A549 (cell line): ENCODE data around the gene GPR176. TPM values are rescaled to one million over a fixed set of nuclear protein-coding genes. Genes with fewer than 3 reads are reported as not detected.

ENCODE experiments used
- ATAC-seq, 2 experiments: fragments of 200-7000 bp in 1 of 2; fragments of >200 bp in 1 of 2; cut with Nextera tagmentation in 1 of 2; cut with Tn5 transposase in 1 of 2; 3 replicates each; pipeline versions ENCODE4 v1.8.0 to v1.9.1; 2018 to 2020; ENCODE audit warnings: mild to moderate bottlenecking in 1 of 2, moderate library complexity in 1 of 2
- CTCF ChIA-PET: fragments of 300-600 bp; sonication (Branson Sonifier 250); formaldehyde crosslinking; extraction: SDS; loops from one replicate; lab custom pipeline; 2021; ENCODE audit warnings: antibody characterized with exemption, inconsistent platforms; lab: Yijun Ruan, JAX
- POLR2A ChIA-PET: fragments of 350-600 bp; formaldehyde crosslinking; extraction: SDS; loops from one replicate; lab custom pipeline; 2021; ENCODE audit warnings: antibody characterized with exemption, inconsistent platforms; lab: Yijun Ruan, JAX
- DNase-seq, 2 experiments: peaks; one replicate each; pipeline versions ENCODE4 v3.0.0 to v3.0.0-alpha.2; 2011 to 2016; ENCODE audit warnings: low read depth in 1 of 2, low spot score in 1 of 2
- FAIRE-seq: peaks from 2 replicates; lab custom pipeline; 2011; peaks lifted over from hg19 to GRCh38; lab: Jason Lieb, UNC
- H3K27ac ChIP-seq, 2 experiments: fragments of >200 bp; sonication (Bioruptor Twin); formaldehyde crosslinking; 3 replicates each; pipeline ENCODE4 v1.5.1; 2016 to 2017
- H3K4me1 ChIP-seq: fragments of >200 bp; sonication (Bioruptor Twin); formaldehyde crosslinking; 3 replicates; pipeline ENCODE4 v1.6.1; 2016
- H3K4me2 ChIP-seq: fragments of >200 bp; sonication (Bioruptor Twin); formaldehyde crosslinking; 3 replicates; pipeline ENCODE4 v1.6.1; 2016
- H3K4me3 ChIP-seq: fragments of >200 bp; sonication (Bioruptor Twin); formaldehyde crosslinking; 3 replicates; pipeline ENCODE4 v1.5.1; 2016
- H3K9me3 ChIP-seq: fragments of >200 bp; sonication (Bioruptor Twin); formaldehyde crosslinking; 3 replicates; pipeline ENCODE4 v1.6.1; 2016
- CHD2 ChIP-seq: fragments of 150-350 bp; IDR thresholded peaks from 2 replicates; pipeline ENCODE4 v1.6.1; 2014; ENCODE audit warnings: low read length; ENCODE audit not compliant: partially characterized antibody
- EHMT2 ChIP-seq: fragments of 200-600 bp; sonication (generic); IDR thresholded peaks from 2 replicates; pipeline ENCODE4 v1.6.1; 2016; ENCODE audit warnings: antibody characterized with exemption, low read depth, mild to moderate bottlenecking, moderate library complexity
- FOSL2 ChIP-seq, 2 experiments: fragments of 450-650 bp in 1 of 2; fragments of >200 bp in 1 of 2; sonication (Bioruptor Twin) in 1 of 2; formaldehyde crosslinking; IDR thresholded peaks; 2 replicates each; pipeline versions ENCODE4 v1.5.0 to v1.6.1; 2016 to 2020; ENCODE audit warnings: mild to moderate bottlenecking in 1 of 2, moderate library complexity in 1 of 2
- HDAC2 ChIP-seq: fragments of 200-600 bp; sonication (generic); IDR thresholded peaks from 2 replicates; pipeline ENCODE4 v1.6.1; 2016
- JUN ChIP-seq, 2 experiments: fragments of >200 bp; sonication (Bioruptor Twin); formaldehyde crosslinking; IDR thresholded peaks; 2 replicates in 1 of 2; 3 replicates in 1 of 2; pipeline ENCODE4 v1.6.1; 2016 to 2017
- JUNB ChIP-seq: fragments of >200 bp; sonication (Bioruptor Twin); formaldehyde crosslinking; IDR thresholded peaks from 2 replicates; pipeline ENCODE4 v1.6.1; 2016
- MAFK ChIP-seq: fragments of 450-650 bp; IDR thresholded peaks from 2 replicates; pipeline ENCODE4 v1.6.1; 2014; ENCODE audit not compliant: partially characterized antibody
- MAX ChIP-seq: IDR thresholded peaks from 2 replicates; pipeline ENCODE4 v1.6.1; 2012
- NFE2L2 ChIP-seq: fragments of 150-350 bp; conservative IDR thresholded peaks from 2 replicates; pipeline ENCODE4 v1.6.1; 2014; ENCODE audit warnings: low read length
- POLR2A ChIP-seq: IDR thresholded peaks from 2 replicates; pipeline ENCODE4 v1.6.1; 2012; ENCODE audit warnings: mild to moderate bottlenecking, low read length
- RCOR1 ChIP-seq: fragments of 150-350 bp; IDR thresholded peaks from 2 replicates; pipeline ENCODE4 v1.6.1; 2014; ENCODE audit warnings: antibody characterized with exemption, low read length, low read depth
- REST ChIP-seq: fragments of 200-600 bp; sonication (generic); IDR thresholded peaks from 2 replicates; pipeline ENCODE4 v1.6.1; 2016; ENCODE audit warnings: antibody characterized with exemption, mild to moderate bottlenecking, moderate library complexity
- SMC3 ChIP-seq: fragments of >200 bp; sonication (Bioruptor Twin); formaldehyde crosslinking; IDR thresholded peaks from 3 replicates; pipeline ENCODE4 v1.6.1; 2018; ENCODE audit warnings: inconsistent platforms
- USF2 ChIP-seq: fragments of 450-650 bp; IDR thresholded peaks from 2 replicates; pipeline ENCODE4 v1.6.1; 2014; ENCODE audit warnings: antibody characterized with exemption
- ZFP36 ChIP-seq: fragments of 450-650 bp; IDR thresholded peaks from 2 replicates; pipeline ENCODE4 v1.6.1; 2014; ENCODE audit warnings: borderline replicate concordance; ENCODE audit not compliant: partially characterized antibody
- WGBS: methylation state at CpG from one replicate; pipeline ENCODE4 v1.1.6; 2017; ENCODE audit errors: missing lambda C conversion rate; 5-methylcytosine and 5-hydroxymethylcytosine counted together
- polyA plus RNA-seq, 4 experiments: library from polyadenylated mRNA; depleted of rRNA in 3 of 4; stranded (reverse); fragments of >200 nt; fragmentation: RNase III in 1 of 4; extraction: RNeasy Plus Mini Kit Qiagen cat#74134 plus additional on column Dnase treatment in 1 of 4; gene quantifications; 2 replicates in 3 of 4; 3 replicates in 1 of 4; pipeline ENCODE4 v1.2.3, GENCODE V29; 2011 to 2017
- TF ChIP-seq, protein P1 (sequence below): fragments of 250-450 bp; sonication (Bioruptor Pico); IDR thresholded peaks from 2 replicates; pipeline ENCODE4 v1.5.0; 2020; ENCODE audit warnings: low read depth, mild to moderate bottlenecking, moderate library complexity
- TF ChIP-seq, protein P2 (sequence below): fragments of >200 bp; sonication (Bioruptor Twin); formaldehyde crosslinking; IDR thresholded peaks from 3 replicates; pipeline ENCODE4 v1.6.1; 2016
- TF ChIP-seq, protein P3 (sequence below): fragments of >200 bp; sonication (Bioruptor Twin); formaldehyde crosslinking; IDR thresholded peaks from 2 replicates; pipeline ENCODE4 v1.6.1; 2016
- TF ChIP-seq, protein P4 (sequence below): IDR thresholded peaks from 2 replicates; pipeline ENCODE4 v1.6.1; 2012

Gene GPR176
- polyA plus RNA-seq, 2 of the 4 experiments (the other 2 are of a cell fraction), result 1.5 to 8.1 TPM

DNA sequence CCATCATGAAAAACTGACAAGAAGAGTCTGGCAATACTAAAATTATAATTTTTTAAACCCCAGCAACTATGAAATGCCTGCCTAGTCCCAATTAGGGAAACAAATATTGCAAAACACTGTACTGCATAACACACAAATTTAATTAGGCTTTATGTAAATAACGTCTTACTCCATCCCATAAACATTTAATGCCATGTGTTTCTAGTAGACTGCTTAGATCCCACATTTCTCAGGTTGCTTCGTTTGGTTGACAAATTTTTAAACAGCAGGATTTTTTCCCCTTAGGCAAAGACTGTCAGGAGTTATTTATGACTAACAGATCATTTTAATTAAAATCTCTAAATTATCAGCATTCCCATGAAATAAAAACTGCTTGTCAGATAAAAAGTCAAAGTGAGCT is 43.7 kb upstream of the GPR176 start:
- no peaks in the 10 kb centered on the region for H3K4me1 ChIP-seq
- no peak overlapping the region for H3K4me2 ChIP-seq
- no peaks in the 10 kb centered on the region for H3K9me3 ChIP-seq
- FAIRE-seq (no peak), DNase-seq (no peak), ATAC-seq (no peak)
- TF ChIP-seq POLR2A, result no peak
- WGBS, result 77% methylated on average over 2 of the region's 2 CpGs
- no peak overlapping the region for H3K27ac ChIP-seq
- ChIA-PET CTCF (no interaction called here), POLR2A (no interaction called here)
- no peak overlapping the region for H3K4me3 ChIP-seq

DNA sequence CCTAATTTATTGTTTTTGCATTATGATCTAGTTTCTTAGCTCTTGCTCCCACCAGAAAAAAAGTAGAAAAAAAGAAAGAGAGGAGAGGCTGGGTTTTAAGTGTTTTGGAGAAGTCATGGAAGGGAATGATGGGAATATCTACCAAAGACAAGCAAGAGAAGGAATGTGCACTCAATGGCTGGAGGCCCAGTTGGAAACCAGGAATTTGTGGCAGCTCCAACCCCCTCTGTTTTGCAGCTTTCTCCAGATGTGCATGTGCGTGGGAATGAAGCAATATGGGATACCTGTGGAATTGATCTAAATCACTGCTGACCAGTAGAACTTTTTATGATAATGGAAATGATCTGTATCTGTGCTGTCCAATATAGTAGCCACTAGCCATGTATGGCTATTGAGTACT is 41.0 kb upstream of the GPR176 start:
- H3K4me2 ChIP-seq, result no peak overlapping the region
- H3K4me1 ChIP-seq, result no peaks in the 10 kb centered on the region
- H3K9me3 ChIP-seq, result no peaks in the 10 kb centered on the region
- POLR2A ChIA-PET, result interaction anchor here (0.5 kb wide), 1 partner anchor 244 kb away, joined by 4 read pairs; no protein-coding TSS in a partner anchor
- no peak for TF ChIP-seq REST
- no peak for TF ChIP-seq NFE2L2
- TF ChIP-seq SMC3, result no peak
- TF ChIP-seq, protein P1, sequence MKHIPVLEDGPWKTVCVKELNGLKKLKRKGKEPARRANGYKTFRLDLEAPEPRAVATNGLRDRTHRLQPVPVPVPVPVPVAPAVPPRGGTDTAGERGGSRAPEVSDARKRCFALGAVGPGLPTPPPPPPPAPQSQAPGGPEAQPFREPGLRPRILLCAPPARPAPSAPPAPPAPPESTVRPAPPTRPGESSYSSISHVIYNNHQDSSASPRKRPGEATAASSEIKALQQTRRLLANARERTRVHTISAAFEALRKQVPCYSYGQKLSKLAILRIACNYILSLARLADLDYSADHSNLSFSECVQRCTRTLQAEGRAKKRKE (CRISPR knock-in tag), result no peak
- TF ChIP-seq, all 56 proteins: peak for 0
- no peak for ATAC-seq
- Histone ChIP-seq H3K4me3 (no peak overlapping the region), H3K27ac (no peak overlapping the region)
- CTCF ChIA-PET, result no interaction called here
- no peak for DNase-seq
- WGBS, result 100% methylated on average over 1 of the region's 1 CpG
- no peak for FAIRE-seq

DNA sequence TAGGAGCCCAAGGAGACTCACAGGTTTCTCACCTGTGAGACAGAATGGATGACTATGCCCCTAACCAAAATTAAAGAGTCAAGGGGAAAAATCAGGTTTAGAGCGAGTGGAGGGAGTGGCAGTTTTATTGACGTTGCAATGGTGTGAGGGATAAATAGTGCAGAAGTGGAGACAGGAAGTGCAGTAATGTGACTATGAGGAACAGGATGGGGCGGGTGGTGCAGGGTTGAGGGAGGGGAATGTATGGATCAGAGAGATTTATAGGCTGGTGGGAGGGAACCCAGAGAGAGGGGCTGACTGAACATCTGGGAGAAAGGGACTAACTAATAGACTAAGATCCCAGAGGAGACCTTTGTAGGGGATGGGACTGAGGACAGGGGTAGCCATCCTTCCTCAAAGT is 40.3 kb upstream of the GPR176 start:
- no peaks in the 10 kb centered on the region for H3K4me1 ChIP-seq
- no peaks in the 10 kb centered on the region for H3K9me3 ChIP-seq
- ChIA-PET CTCF (no interaction called here), POLR2A (no interaction called here)
- FAIRE-seq, result no peak
- WGBS, result 93% methylated on average over 3 of the region's 3 CpGs
- no peak overlapping the region for H3K4me2 ChIP-seq
- no peak for DNase-seq
- no peak for TF ChIP-seq EHMT2
- no peak for TF ChIP-seq RCOR1
- no peak for TF ChIP-seq SMC3
- no peak for TF ChIP-seq USF2
- H3K4me3 ChIP-seq, result no peak overlapping the region
- no peak for ATAC-seq
- H3K27ac ChIP-seq, result no peak overlapping the region

- TF ChIP-seq SMC3, result no peak
- TF ChIP-seq JUN (IDR thresholded peaks at IDR 0.05), result no peak
- no peak for TF ChIP-seq HDAC2
- no peak for TF ChIP-seq MAFK
- TF ChIP-seq CHD2, result no peak
- ATAC-seq, result no peak
- DNase-seq, result no peak
- H3K4me3 ChIP-seq, result no peak overlapping the region
- H3K4me2 ChIP-seq, result no peak overlapping the region
- CTCF ChIA-PET, result no interaction called here
- H3K4me1 ChIP-seq, result no peaks in the 10 kb centered on the region
- 69% methylated on average over 1 of the region's 1 CpG for WGBS
- no peaks in the 10 kb centered on the region for H3K9me3 ChIP-seq
- no peak overlapping the region for H3K27ac ChIP-seq
- no peak for FAIRE-seq
- POLR2A ChIA-PET, result no interaction called here
Observed at GRCh38 chr15:39959411-39959810, 39.3 kb upstream of the GPR176 start.

GRCh38 chr15:39957481-39957880 is 37.4 kb upstream of the GPR176 start:
- FAIRE-seq (no peak), DNase-seq (no peak), ATAC-seq (no peak)
- Histone ChIP-seq H3K4me1 (no peaks in the 10 kb centered on the region), H3K27ac (no peak overlapping the region), H3K4me3 (no peak overlapping the region), H3K4me2 (no peak overlapping the region), H3K9me3 (no peaks in the 10 kb centered on the region)
- ChIA-PET POLR2A (no interaction called here), CTCF (no interaction called here)
- 88% methylated on average over 1 of the region's 1 CpG for WGBS
- TF ChIP-seq ZFP36 (no peak), JUNB (no peak), MAX (no peak), FOSL2 (IDR thresholded peaks at IDR 0.05) (no peak), FOSL2 (CRISPR knock-in tag; IDR thresholded peaks at IDR 0.05) (no peak), USF2 (no peak)
- TF ChIP-seq, protein P2, sequence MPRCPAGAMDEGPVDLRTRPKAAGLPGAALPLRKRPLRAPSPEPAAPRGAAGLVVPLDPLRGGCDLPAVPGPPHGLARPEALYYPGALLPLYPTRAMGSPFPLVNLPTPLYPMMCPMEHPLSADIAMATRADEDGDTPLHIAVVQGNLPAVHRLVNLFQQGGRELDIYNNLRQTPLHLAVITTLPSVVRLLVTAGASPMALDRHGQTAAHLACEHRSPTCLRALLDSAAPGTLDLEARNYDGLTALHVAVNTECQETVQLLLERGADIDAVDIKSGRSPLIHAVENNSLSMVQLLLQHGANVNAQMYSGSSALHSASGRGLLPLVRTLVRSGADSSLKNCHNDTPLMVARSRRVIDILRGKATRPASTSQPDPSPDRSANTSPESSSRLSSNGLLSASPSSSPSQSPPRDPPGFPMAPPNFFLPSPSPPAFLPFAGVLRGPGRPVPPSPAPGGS, result no peak
- TF ChIP-seq, protein P3, sequence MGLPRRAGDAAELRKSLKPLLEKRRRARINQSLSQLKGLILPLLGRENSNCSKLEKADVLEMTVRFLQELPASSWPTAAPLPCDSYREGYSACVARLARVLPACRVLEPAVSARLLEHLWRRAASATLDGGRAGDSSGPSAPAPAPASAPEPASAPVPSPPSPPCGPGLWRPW, result no peak
- TF ChIP-seq, protein P4, sequence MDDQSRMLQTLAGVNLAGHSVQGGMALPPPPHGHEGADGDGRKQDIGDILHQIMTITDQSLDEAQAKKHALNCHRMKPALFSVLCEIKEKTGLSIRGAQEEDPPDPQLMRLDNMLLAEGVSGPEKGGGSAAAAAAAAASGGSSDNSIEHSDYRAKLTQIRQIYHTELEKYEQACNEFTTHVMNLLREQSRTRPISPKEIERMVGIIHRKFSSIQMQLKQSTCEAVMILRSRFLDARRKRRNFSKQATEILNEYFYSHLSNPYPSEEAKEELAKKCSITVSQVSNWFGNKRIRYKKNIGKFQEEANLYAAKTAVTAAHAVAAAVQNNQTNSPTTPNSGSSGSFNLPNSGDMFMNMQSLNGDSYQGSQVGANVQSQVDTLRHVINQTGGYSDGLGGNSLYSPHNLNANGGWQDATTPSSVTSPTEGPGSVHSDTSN, result no peak
